C4-2B (cell line): ENCODE data around the gene HEBP2.
"Not testable (repeated sequence)": the region's sequence is repeated elsewhere in the genome, so short reads cannot be mapped to it uniquely, and the experiment has no call there.

Experiments
- H3K27ac ChIP-seq: fragments of 450-650 bp; 2 replicates; pipeline ENCODE4 v1.5.1; 2017
- CTCF ChIP-seq: fragments of 450-650 bp; conservative IDR thresholded peaks from 2 replicates; pipeline ENCODE4 v1.5.1; 2017; ENCODE audit warnings: mild to moderate bottlenecking
- ZFX ChIP-seq: fragments of 450-650 bp; IDR thresholded peaks from 2 replicates; pipeline ENCODE4 v1.6.1; 2017

HEBP2 gene, protein sequence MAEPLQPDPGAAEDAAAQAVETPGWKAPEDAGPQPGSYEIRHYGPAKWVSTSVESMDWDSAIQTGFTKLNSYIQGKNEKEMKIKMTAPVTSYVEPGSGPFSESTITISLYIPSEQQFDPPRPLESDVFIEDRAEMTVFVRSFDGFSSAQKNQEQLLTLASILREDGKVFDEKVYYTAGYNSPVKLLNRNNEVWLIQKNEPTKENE

GRCh38 chr6:138403801-138404665, at the start of gene HEBP2:
Gene HEBP2, plus strand, starts transcription at chr6:138404223. Its CDS starts 273 bp downstream, at chr6:138404496.
- peak within 1 kb of the TSS; percentile 91 for H3K27ac ChIP-seq

GRCh38 chr6:138357928-138358327, 46.1 kb upstream of the HEBP2 start:
- TF ChIP-seq CTCF (no peak), ZFX (no peak)
- H3K27ac ChIP-seq, result no peak overlapping the region

More at GRCh38 chr6:138403801-138404665, at the start of gene HEBP2:
- peak; percentile 82 for TF ChIP-seq CTCF
- peak; percentile 78 for TF ChIP-seq ZFX

- not testable (repeated sequence) for H3K27ac ChIP-seq
Measured at GRCh38 chr6:138368684-138369083, 35.3 kb upstream of the HEBP2 start.

DNA sequence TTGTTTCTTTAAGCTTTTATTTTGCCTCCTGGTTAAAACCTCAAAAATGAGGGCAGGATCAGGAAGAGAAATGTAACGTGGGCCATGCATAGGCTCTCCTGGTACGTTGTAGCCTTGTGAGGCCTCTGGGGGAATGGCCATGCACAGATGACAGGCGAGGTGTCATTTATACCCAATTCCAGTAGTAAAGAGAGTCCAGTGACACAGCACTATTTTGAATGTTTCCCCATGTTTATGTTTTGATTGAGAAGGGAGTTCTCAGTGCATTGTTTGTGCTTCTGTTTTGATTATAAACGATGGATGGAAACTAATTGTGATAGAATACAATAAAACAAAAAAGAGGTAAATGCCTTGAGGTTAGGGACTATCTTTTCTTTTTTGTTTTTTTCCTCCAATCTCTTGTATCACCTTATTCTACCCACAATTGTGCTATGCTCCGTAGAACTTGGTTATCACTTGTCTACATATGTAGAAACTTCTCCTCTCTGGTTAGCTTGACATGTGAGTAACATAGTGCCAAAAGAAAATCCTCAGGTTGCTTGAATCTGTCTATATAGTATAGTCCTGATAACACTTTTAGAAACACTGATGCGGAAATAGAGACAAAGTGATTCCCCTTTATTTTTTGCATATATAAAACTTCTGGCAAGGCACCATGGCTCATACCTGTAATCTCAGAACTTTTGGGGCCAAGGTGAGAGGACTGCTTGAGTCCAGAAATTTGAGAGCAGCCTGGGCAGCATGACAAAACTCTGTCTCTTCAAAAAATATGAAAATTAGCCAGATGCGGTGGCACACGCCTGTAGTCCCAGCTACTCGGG, 33.2 kb upstream of the HEBP2 start:
- H3K27ac ChIP-seq, result no peak overlapping the region
- no peak for TF ChIP-seq CTCF
- TF ChIP-seq ZFX, result no peak

DNA sequence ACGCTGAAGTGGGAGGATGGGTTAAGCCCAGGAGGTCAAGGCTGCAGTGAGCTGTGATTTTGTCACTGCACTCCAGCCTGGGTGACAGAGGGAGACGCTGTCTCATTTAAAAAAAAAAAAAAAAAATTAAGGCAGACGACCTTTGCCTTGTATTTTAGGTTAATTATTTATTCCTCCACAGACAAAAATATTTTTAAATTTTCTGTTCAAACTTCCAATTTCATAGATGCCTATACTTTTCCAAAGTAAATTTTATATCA, 32.6 kb upstream of the HEBP2 start:
- H3K27ac ChIP-seq, result no peak overlapping the region
- TF ChIP-seq ZFX (no peak), CTCF (no peak)

DNA sequence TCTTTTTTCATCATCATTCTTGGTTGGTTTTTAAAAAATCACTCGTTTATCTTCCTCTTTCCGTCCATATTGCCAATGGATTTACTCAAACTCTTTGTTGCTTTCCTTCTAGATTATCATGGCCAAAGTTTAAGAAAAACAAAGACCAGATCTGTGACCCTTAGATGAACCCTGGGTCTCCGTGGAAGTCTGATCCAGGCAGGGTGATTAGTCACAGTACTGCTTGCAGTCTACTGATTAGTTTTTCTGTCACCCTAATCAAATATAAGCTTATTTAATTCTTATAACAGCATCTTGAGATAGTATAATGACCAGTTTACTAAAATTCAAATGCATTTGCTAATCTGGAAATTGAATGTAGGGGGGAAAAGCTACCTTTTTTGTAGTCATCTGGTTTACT, 32.3 kb upstream of the HEBP2 start:
- H3K27ac ChIP-seq, result no peak overlapping the region
- no peak for TF ChIP-seq ZFX
- TF ChIP-seq CTCF, result no peak

GRCh38 chr6:138372711-138373463, 31.1 kb upstream of the HEBP2 start:
- TF ChIP-seq CTCF (0 out of 2 replicates have a peak, but pooled peaks have one; percentile 18), ZFX (no peak)
- no peak overlapping the region for H3K27ac ChIP-seq
